ENCODE results near the gene NDUFB11. TPM values are rescaled to one million over a fixed set of nuclear protein-coding genes. Genes with fewer than 3 reads are reported as not detected.

The NDUFB11 gene
- total RNA-seq, 4 donors from 2014 or later = 44.5 to 60.2 (median 52.5) TPM

DNA sequence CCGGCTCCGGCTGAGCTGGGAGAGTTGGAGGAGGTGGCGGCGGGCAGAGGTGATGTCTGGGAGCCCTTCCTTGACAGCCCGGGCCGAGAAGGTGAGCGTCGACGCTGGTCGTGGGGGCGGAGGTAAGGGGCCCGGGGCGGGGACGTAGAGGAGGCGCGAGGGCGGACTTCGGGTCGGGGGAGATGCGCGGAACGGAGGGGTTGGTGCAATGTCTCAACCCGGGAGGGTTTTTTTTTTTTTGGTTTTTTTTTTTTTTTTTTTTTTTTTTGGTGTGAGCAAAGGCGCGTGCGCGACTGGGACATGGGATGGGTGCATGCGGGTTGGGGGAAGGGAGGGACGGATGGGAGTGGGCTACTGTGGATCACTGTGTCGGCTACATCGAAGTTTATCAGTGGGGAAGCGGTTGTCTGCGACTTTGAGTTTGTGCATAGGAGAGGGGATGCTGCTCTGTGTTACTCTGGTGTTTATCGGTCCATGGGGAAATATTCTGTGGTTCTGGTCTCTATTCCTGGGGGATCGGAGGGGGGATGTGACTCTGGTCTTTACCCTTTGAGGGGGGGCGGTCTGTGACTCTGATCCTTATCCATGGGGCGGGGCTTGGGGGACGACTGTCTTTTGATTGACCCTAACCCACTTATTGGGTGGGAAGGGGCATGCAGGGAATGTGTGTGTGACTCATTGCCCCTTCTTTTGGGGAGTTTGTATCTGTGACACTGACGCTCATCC is 1.1 kb upstream of the NDUFB11 start:
- TF ChIP-seq, protein P1, sequence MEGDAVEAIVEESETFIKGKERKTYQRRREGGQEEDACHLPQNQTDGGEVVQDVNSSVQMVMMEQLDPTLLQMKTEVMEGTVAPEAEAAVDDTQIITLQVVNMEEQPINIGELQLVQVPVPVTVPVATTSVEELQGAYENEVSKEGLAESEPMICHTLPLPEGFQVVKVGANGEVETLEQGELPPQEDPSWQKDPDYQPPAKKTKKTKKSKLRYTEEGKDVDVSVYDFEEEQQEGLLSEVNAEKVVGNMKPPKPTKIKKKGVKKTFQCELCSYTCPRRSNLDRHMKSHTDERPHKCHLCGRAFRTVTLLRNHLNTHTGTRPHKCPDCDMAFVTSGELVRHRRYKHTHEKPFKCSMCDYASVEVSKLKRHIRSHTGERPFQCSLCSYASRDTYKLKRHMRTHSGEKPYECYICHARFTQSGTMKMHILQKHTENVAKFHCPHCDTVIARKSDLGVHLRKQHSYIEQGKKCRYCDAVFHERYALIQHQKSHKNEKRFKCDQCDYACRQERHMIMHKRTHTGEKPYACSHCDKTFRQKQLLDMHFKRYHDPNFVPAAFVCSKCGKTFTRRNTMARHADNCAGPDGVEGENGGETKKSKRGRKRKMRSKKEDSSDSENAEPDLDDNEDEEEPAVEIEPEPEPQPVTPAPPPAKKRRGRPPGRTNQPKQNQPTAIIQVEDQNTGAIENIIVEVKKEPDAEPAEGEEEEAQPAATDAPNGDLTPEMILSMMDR (IDR thresholded peaks at IDR 0.05; ENCODE audit: low read depth) = no peak

DNA sequence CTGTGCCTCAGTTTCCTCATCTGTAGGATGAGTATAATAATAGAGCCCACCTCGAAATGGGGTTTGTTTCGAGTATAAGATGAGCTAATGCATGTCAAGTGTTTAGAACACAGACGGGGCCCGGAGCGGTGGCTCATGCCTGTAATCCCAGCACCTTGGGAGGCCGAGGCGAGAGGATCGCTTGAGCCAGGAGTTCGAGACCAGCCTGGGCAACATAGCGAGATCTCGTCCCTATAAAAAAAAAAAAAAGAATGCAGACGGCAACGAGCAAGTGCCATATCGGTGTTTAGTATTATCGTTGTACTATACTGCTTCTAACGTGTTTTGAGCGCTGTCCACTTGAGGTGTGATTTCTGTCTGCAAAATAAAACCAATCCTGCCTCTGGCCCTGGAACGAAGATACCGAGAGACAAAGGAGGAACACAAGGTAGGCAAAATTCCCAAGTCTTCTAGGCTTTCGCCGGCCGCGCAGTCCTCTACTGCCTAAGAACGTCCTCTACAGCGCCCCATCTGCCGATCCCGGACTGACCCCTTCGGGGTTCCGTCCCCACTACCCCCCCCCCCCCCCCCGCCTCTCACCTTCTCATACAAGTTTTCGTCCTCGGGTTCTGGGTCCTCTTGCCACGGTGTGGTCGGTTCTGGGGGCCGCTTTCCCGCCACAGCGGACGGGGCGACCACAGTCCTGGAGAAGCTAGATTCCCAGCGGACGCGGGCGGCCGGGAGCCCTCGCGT is 442 bp downstream of the NDUFB11 start:
- TF ChIP-seq, protein P1 (IDR thresholded peaks at IDR 0.05; ENCODE audit: low read depth) = no peak

DNA sequence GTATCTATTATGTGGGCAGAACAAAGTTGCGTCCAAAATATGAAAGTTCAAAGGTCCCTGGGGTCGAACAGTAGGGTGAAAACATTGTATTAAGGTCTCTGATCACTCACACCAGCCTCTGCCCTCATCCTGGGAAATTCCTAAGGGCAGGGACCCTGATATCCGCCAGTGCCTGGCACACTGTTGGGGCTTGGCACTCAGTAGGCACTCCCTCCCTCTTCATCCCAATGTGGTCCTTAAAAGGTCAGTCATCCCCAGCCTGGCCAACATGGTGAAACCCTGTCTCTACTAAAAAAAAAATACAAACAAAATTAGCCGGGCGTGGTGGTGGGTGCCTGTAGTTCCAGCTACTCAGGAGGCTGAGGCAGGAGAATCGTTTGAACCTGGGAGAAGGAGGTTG is 6.3 kb downstream of the NDUFB11 start:
- TF ChIP-seq, protein P1 (IDR thresholded peaks at IDR 0.05; ENCODE audit: low read depth) = no peak

DNA sequence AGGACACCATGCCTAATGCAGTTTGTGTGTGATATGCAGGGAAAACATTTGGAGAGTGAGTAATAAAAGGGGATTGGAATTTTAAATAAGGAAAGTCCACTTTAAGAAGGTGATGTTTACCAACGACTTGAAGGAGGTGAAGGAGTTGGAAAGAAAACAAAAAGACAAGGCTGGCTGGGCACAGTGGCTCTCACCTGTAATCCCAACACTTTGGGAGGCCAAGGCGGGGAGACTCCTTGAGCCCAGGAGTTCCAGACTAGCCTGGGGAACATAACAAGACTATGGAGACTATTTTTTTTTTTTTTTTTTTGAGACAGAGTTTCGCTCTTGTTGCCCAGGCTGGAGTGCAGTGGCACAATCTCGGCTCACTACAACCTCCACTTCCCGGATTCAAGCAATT is 11.0 kb downstream of the NDUFB11 start:
- TF ChIP-seq, protein P1 (IDR thresholded peaks at IDR 0.05; ENCODE audit: low read depth) = no peak

DNA sequence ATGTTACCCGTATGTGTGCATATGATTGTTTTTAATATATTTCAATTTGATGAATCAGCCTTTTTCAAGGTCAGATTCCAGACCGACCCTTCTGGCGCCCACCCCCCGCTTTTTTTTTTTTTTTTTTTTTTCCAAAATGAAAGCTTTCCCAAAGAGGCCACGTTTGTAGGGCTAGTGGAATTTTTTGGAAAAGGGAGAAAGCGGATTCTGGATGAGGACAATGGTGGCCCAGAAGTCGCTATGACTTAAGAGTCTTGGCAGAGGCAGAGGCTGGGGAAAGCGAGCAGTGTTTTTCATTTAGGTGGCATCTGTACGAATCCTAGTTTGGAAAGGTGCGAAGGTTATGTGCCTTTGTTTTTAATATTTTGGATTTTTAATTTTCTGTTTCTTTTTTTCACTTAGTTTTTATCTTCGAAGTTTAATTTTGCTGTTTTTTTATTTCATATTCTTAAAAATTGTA is 14.6 kb downstream of the NDUFB11 start:
- TF ChIP-seq, protein P1 (IDR thresholded peaks at IDR 0.05; ENCODE audit: low read depth) = no peak

DNA sequence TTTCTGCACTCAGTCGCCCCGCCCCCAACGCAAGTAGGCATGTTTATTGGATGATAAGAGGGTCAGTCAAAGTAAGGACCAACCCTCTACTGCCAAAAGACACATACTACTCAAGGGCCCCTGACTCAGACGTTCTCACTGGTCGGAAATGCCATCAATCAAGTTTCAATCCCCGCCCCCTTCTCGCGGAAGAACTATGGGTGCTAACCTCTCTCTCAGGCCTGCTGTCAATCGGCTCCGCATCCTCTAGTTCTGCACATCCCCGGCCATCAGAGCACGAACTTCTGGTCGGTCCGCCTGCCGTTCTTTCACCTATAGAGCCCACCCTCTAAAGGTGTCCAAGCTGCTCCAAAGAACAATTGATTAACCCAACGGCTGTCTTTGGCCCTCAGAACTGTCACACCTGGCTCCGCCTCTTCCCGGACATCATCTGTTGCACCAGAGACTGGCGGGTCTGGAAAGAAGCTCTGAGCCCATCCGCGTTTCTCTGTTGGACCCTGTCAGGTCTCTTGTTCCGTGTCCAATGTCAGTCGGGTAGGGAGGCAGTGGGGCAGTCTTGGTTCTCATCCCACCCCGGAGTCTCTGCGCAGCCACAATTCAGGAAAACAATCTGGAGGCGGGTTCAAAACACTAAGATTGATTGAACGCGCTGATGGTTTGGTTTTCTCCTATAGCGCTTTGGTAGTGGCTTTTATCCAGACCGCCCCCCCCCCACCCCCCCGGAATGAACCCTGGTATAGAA is 15.2 kb downstream of the NDUFB11 start:
- TF ChIP-seq, protein P1 (IDR thresholded peaks at IDR 0.05; ENCODE audit: low read depth) = no peak

All from subcutaneous adipose tissue (tissue), 4 donors.